RWPE2 (cell line): ENCODE results near the gene FOXJ3.

ENCODE experiments used
- ATAC-seq: fragments of 200-7000 bp; cut with Tn5 transposase; 3 replicates; pipeline ENCODE4 v1.9.1; 2021; ENCODE audit warnings: low read depth
- DNase-seq: peaks from one replicate; pipeline ENCODE4 v3.0.0-alpha.2; 2020; ENCODE audit warnings: low spot score
- H3K27ac ChIP-seq: fragments of 450-650 bp; 2 replicates; pipeline ENCODE4 v1.5.1; 2017; ENCODE audit warnings: mild to moderate bottlenecking; ENCODE audit not compliant: poor library complexity, severe bottlenecking
- H3K27me3 ChIP-seq: fragments of 250-450 bp; sonication (Bioruptor Pico); 2 replicates; pipeline ENCODE4 v1.5.1; 2021; ENCODE audit warnings: mild to moderate bottlenecking, moderate library complexity; ENCODE audit not compliant: insufficient read depth, poor library complexity, severe bottlenecking
- H3K36me3 ChIP-seq: fragments of 250-450 bp; sonication (Bioruptor Pico); 2 replicates; pipeline ENCODE4 v1.5.1; 2020; ENCODE audit warnings: low read depth, mild to moderate bottlenecking, moderate library complexity
- H3K4me1 ChIP-seq: fragments of 250-450 bp; sonication (Bioruptor Pico); 2 replicates; pipeline ENCODE4 v1.5.1; 2021; ENCODE audit warnings: mild to moderate bottlenecking, moderate library complexity; ENCODE audit not compliant: insufficient read depth, poor library complexity, severe bottlenecking
- H3K4me3 ChIP-seq: fragments of 250-450 bp; sonication (Bioruptor Pico); 2 replicates; pipeline ENCODE4 v1.5.1; 2021; ENCODE audit warnings: mild to moderate bottlenecking, moderate library complexity; ENCODE audit not compliant: severe bottlenecking
- H3K9me3 ChIP-seq: fragments of 250-450 bp; sonication (Bioruptor Pico); 2 replicates; pipeline ENCODE4 v1.5.1; 2021; ENCODE audit warnings: mild to moderate bottlenecking, moderate library complexity; ENCODE audit not compliant: severe bottlenecking
- CTCF ChIP-seq: fragments of 450-650 bp; IDR thresholded peaks from one replicate; pipeline ENCODE4 v1.5.1; 2017; ENCODE audit warnings: mild to moderate bottlenecking, moderate library complexity; ENCODE audit not compliant: poor library complexity, severe bottlenecking

The FOXJ3 gene

GRCh38 chr1:42272920-42273319 is 62.1 kb downstream of the FOXJ3 start:
- Histone ChIP-seq H3K4me1 (no peaks in the 10 kb centered on the region), H3K27ac (no peak overlapping the region), H3K36me3 (peaks cover 20% of the 10 kb centered on the region), H3K27me3 (no peaks in the 10 kb centered on the region), H3K4me3 (no peak overlapping the region), H3K9me3 (no peaks in the 10 kb centered on the region)
- no peak for TF ChIP-seq CTCF
- DNase-seq, result no peak
- no peak for ATAC-seq

- no peak for TF ChIP-seq CTCF
- DNase-seq, result no peak
- H3K4me3 ChIP-seq, result no peak overlapping the region
- no peak overlapping the region for H3K27ac ChIP-seq
- H3K27me3 ChIP-seq, result no peaks in the 10 kb centered on the region
- H3K4me1 ChIP-seq, result peaks cover 7% of the 10 kb centered on the region
- H3K36me3 ChIP-seq, result peaks cover 15% of the 10 kb centered on the region
- H3K9me3 ChIP-seq, result no peaks in the 10 kb centered on the region
- ATAC-seq, result no peak
These were observed 67.1 kb downstream of the FOXJ3 start for GRCh38 chr1:42267904-42268303.

GRCh38 chr1:42266253-42267135 is 68.5 kb downstream of the FOXJ3 start:
- no peaks in the 10 kb centered on the region for H3K9me3 ChIP-seq
- H3K27ac ChIP-seq, result peak overlapping the region; percentile 10
- no peaks in the 10 kb centered on the region for H3K27me3 ChIP-seq
- peaks cover 7% of the 10 kb centered on the region for H3K4me1 ChIP-seq
- no peak overlapping the region for H3K4me3 ChIP-seq
- peak; percentile 5 for TF ChIP-seq CTCF
- DNase-seq (no peak), ATAC-seq (peak; percentile 80)
- H3K36me3 ChIP-seq, result peaks cover 15% of the 10 kb centered on the region

GRCh38 chr1:42264511-42265190 is 70.4 kb downstream of the FOXJ3 start:
- Histone ChIP-seq H3K27me3 (no peaks in the 10 kb centered on the region), H3K4me1 (peaks cover 11% of the 10 kb centered on the region), H3K27ac (no peak overlapping the region), H3K36me3 (peaks cover 19% of the 10 kb centered on the region), H3K4me3 (no peak overlapping the region), H3K9me3 (no peaks in the 10 kb centered on the region)
- no peak for TF ChIP-seq CTCF
- ATAC-seq (no peak), DNase-seq (no peak)
